SK-N-SH (cell line): ENCODE data around the gene AKAP9. TPM values are rescaled to one million over a fixed set of nuclear protein-coding genes. Genes with fewer than 3 reads are reported as not detected.

ENCODE experiments used
- CTCF ChIA-PET: fragments of 300-600, 350-600 bp; formaldehyde crosslinking; extraction: SDS; loops from one replicate; lab custom pipeline; 2021; lab: Yijun Ruan, JAX
- POLR2A ChIA-PET: fragments of 350-600 bp; sonication (Branson Sonifier 250); formaldehyde crosslinking; extraction: SDS; loops from one replicate; lab custom pipeline; 2020; ENCODE audit warnings: antibody characterized with exemption, inconsistent platforms; lab: Yijun Ruan, JAX
- DNase-seq: peaks from one replicate; pipeline ENCODE4 v3.0.0; 2012
- H2AFZ ChIP-seq: fragments of 200-600 bp; sonication (generic); 2 replicates; pipeline ENCODE4 v1.8.1; 2016; ENCODE audit warnings: antibody characterized with exemption, mild to moderate bottlenecking, low read depth
- H3F3A ChIP-seq: fragments of 200-600 bp; sonication (generic); replicated peaks from 2 replicates; pipeline ENCODE3; 2016; ENCODE audit warnings: antibody characterized with exemption, mild to moderate bottlenecking; ENCODE audit not compliant: insufficient read depth
- H3K27ac ChIP-seq, 2 experiments: fragments of 200-500 bp in 1 of 2; fragments of 200-600 bp in 1 of 2; sonication (Bioruptor generic) in 1 of 2; sonication (generic), shearing (Covaris generic) in 1 of 2; 2 replicates each; pipeline versions ENCODE4 v1.5.1 to v1.6.1; 2014 to 2016; ENCODE audit warnings: low read depth in 2 of 2, inconsistent platforms in 1 of 2, low read length in 1 of 2, mild to moderate bottlenecking in 1 of 2, mixed read lengths in 1 of 2
- H3K27me3 ChIP-seq: fragments of 200-600 bp; sonication (generic), shearing (Covaris generic); 2 replicates; pipeline ENCODE4 v1.6.1; 2016; ENCODE audit warnings: mixed run types; ENCODE audit not compliant: insufficient read depth
- H3K36me3 ChIP-seq, 2 experiments: fragments of 200-500 bp in 1 of 2; fragments of 200-600 bp in 1 of 2; sonication (Bioruptor generic) in 1 of 2; sonication (generic) in 1 of 2; replicated peaks in 1 of 2; 2 replicates each; pipeline versions ENCODE3 to v1.5.1; 2014 to 2016; ENCODE audit warnings: low read length in 1 of 2, mild to moderate bottlenecking in 1 of 2; ENCODE audit not compliant: insufficient read depth in 2 of 2, control insufficient read depth in 1 of 2
- H3K4me1 ChIP-seq, 2 experiments: fragments of 200-500 bp in 1 of 2; fragments of 200-600 bp in 1 of 2; sonication (Bioruptor generic) in 1 of 2; sonication (generic), shearing (Covaris generic) in 1 of 2; 2 replicates each; pipeline versions ENCODE4 v1.5.1 to v1.6.1; 2014 to 2016; ENCODE audit warnings: low read depth in 1 of 2, low read length in 1 of 2, mixed run types in 1 of 2; ENCODE audit not compliant: insufficient read depth in 2 of 2, control insufficient read depth in 1 of 2
- H3K4me2 ChIP-seq: fragments of 200-600 bp; sonication (generic), shearing (Covaris generic); 2 replicates; pipeline ENCODE4 v1.6.1; 2017; ENCODE audit warnings: mixed run types
- H3K4me3 ChIP-seq, 2 experiments: fragments of 200-500 bp in 1 of 2; fragments of 200-600 bp in 1 of 2; sonication (Bioruptor generic) in 1 of 2; sonication (generic), shearing (Covaris generic) in 1 of 2; 2 replicates each; pipeline versions ENCODE4 v1.5.1 to v1.8.1; 2014 to 2016; ENCODE audit warnings: low read depth in 2 of 2, inconsistent platforms in 1 of 2, low read length in 1 of 2, mild to moderate bottlenecking in 1 of 2, mixed read lengths in 1 of 2, moderate library complexity in 1 of 2
- H3K79me2 ChIP-seq: fragments of 200-600 bp; sonication (generic); 2 replicates; pipeline ENCODE4 v1.8.1; 2017; ENCODE audit warnings: mild to moderate bottlenecking; ENCODE audit not compliant: insufficient read depth
- H3K9ac ChIP-seq: fragments of 200-600 bp; sonication (generic); 2 replicates; pipeline ENCODE4 v1.6.1; 2017; ENCODE audit warnings: mixed run types
- H3K9me2 ChIP-seq: fragments of 200-600 bp; sonication (generic); 2 replicates; pipeline ENCODE4 v1.6.1; 2017; ENCODE audit warnings: mixed run types
- H3K9me3 ChIP-seq: fragments of 200-600 bp; sonication (generic); 2 replicates; pipeline ENCODE4 v1.6.1; 2017; ENCODE audit warnings: mixed run types, mild to moderate bottlenecking, moderate library complexity
- H4K20me1 ChIP-seq: fragments of 200-600 bp; sonication (generic); 2 replicates; pipeline ENCODE4 v1.6.1; 2017; ENCODE audit warnings: mild to moderate bottlenecking, mixed run types; ENCODE audit not compliant: insufficient read depth
- CHD2 ChIP-seq: fragments of 150-350 bp; IDR thresholded peaks from 2 replicates; pipeline ENCODE4 v1.6.1; 2018; ENCODE audit warnings: low read length; ENCODE audit not compliant: partially characterized antibody
- ELF1 ChIP-seq: IDR thresholded peaks from 2 replicates; pipeline ENCODE4 v1.4.0; 2012
- IRF3 ChIP-seq: fragments of 150-350 bp; IDR thresholded peaks from 2 replicates; pipeline ENCODE4 v1.6.1; 2016; ENCODE audit warnings: mild to moderate bottlenecking, low read depth, low read length
- MAX ChIP-seq: IDR thresholded peaks from 2 replicates; pipeline ENCODE4 v1.4.0; 2012; ENCODE audit warnings: low read depth
- MXI1 ChIP-seq: IDR thresholded peaks from 2 replicates; pipeline ENCODE4 v1.6.1; 2012; ENCODE audit warnings: mild to moderate bottlenecking, low read depth, low read length, improper control_type of control experiment
- NFIC ChIP-seq: IDR thresholded peaks from 2 replicates; pipeline ENCODE4 v1.4.0; 2012; ENCODE audit warnings: borderline replicate concordance
- RAD21 ChIP-seq: IDR thresholded peaks from 2 replicates; pipeline ENCODE4 v1.6.1; 2012; ENCODE audit warnings: mild to moderate bottlenecking, low read length
- RCOR1 ChIP-seq: fragments of 150-350 bp; IDR thresholded peaks from 2 replicates; pipeline ENCODE4 v1.6.1; 2017; ENCODE audit warnings: antibody characterized with exemption, low read length
- TCF12 ChIP-seq: IDR thresholded peaks from 2 replicates; pipeline ENCODE4 v1.4.0; 2012
- USF1 ChIP-seq: IDR thresholded peaks from 2 replicates; pipeline ENCODE4 v1.4.0; 2012; ENCODE audit warnings: low read depth, borderline replicate concordance
- ZBTB33 ChIP-seq: IDR thresholded peaks from 2 replicates; pipeline ENCODE4 v1.4.0; 2012; ENCODE audit warnings: low read depth, borderline replicate concordance
- WGBS: methylation state at CpG from one replicate; pipeline ENCODE4 v1.1.6; 2017; ENCODE audit warnings: low lambda C conversion rate; 5-methylcytosine and 5-hydroxymethylcytosine counted together
- polyA plus RNA-seq, 3 experiments: library from polyadenylated mRNA; depleted of rRNA; stranded (reverse); fragments of >200 nt; gene quantifications; 2 replicates each; pipeline ENCODE4 v1.2.3, GENCODE V29; 2012

AKAP9 gene
- polyA plus RNA-seq, 1 of the 3 experiments (the other 2 are of a cell fraction) = 13.1 TPM

GRCh38 chr7:91929463-91929862 lies 11.2 kb upstream of the AKAP9 start:
- H3K27me3 ChIP-seq = no peaks in the 10 kb centered on the region
- CTCF ChIA-PET = interaction anchor here (1.0 kb wide), 1 partner anchor 49 kb away, joined by 3 read pairs; the partner anchor contains the start of gene MTERF1
- H3K4me1 ChIP-seq = no peaks in the 10 kb centered on the region
- no peak overlapping the region for H2AFZ ChIP-seq
- H3K9me2 ChIP-seq = no peaks in the 10 kb centered on the region
- DNase-seq = no peak
- 73% methylated on average over 3 of the region's 3 CpGs for WGBS
- H3K36me3 ChIP-seq = no peaks in the 10 kb centered on the region
- no peak overlapping the region for H3K4me3 ChIP-seq
- no peak overlapping the region for H3K27ac ChIP-seq
- H3K79me2 ChIP-seq = no peaks in the 10 kb centered on the region
- POLR2A ChIA-PET = no interaction called here
- H3K9ac ChIP-seq = no peak overlapping the region
- no peaks in the 10 kb centered on the region for H4K20me1 ChIP-seq
- H3K4me2 ChIP-seq = no peak overlapping the region
- no peaks in the 10 kb centered on the region for H3F3A ChIP-seq
- TF ChIP-seq RCOR1 (no peak), ZBTB33 (no peak), TCF12 (no peak), RAD21 (no peak), CHD2 (no peak), MXI1 (no peak), MAX (no peak), IRF3 (no peak), USF1 (no peak), ELF1 (no peak)
- no peaks in the 10 kb centered on the region for H3K9me3 ChIP-seq

- DNase-seq = peak; percentile 63
- H3K27me3 ChIP-seq = no peaks in the 10 kb centered on the region
- POLR2A ChIA-PET = interaction anchor here (1.0 kb wide), 1 partner anchor 507 kb away, joined by 3 read pairs; the partner anchor contains the start of gene GATAD1
- TF ChIP-seq ELF1 = 0 out of 2 replicates have a peak, but pooled peaks have one; percentile 2
- no peak for TF ChIP-seq NFIC
- peaks cover 13% of the 10 kb centered on the region; the same call in 1 of the 2 replicates for H4K20me1 ChIP-seq
- H3K4me3 ChIP-seq = peak overlapping the region; percentile 77 to 95
- peak overlapping the region; percentile 99 for H2AFZ ChIP-seq
- peaks cover 54% of the 10 kb centered on the region for H3K79me2 ChIP-seq
- CTCF ChIA-PET = interaction anchor here (1.0 to 3.5 kb wide), 6 partner anchors 9 to 905 kb away, joined by 3 to 34 read pairs (median 9); partner anchors contain the start of genes GATAD1 and MTERF1
- H3K4me1 ChIP-seq = peaks cover 8 to 9% of the 10 kb centered on the region in 2 experiments; a peak in 3 of 4 replicates
- WGBS = 2% methylated on average over 12 of the region's 12 CpGs
- peak overlapping the region; percentile 89 to 95 for H3K27ac ChIP-seq
- no peaks in the 10 kb centered on the region for H3K36me3 ChIP-seq
- peak overlapping the region; percentile 92 for H3K9ac ChIP-seq
- peaks cover 7% of the 10 kb centered on the region for H3F3A ChIP-seq
- H3K9me2 ChIP-seq = no peaks in the 10 kb centered on the region
- no peaks in the 10 kb centered on the region for H3K9me3 ChIP-seq
- H3K4me2 ChIP-seq = peak overlapping the region; percentile 92
These were observed 491 bp upstream of the AKAP9 start for GRCh38 chr7:91940171-91940570.
